Chondrocyte (in vitro differentiated cells): Measurements from ENCODE around the gene ZG16. TPM values are rescaled to one million over a fixed set of nuclear protein-coding genes. Genes with fewer than 3 reads are reported as not detected.

Source experiments
- DNase-seq: peaks from one replicate; pipeline ENCODE4 v3.0.0; 2021; ENCODE audit warnings: mixed read lengths, low spot score
- H3K27ac Mint-ChIP-seq: one replicate; pipeline ENCODE4 v1.8.0; 2021; ENCODE audit warnings: mild to moderate bottlenecking, moderate library complexity, mixed read lengths; ENCODE audit not compliant: unreplicated experiment
- H3K27me3 Mint-ChIP-seq: 2 replicates; pipeline ENCODE4 v1.8.0; 2021; ENCODE audit warnings: low read depth, mixed read lengths
- H3K36me3 Mint-ChIP-seq: 2 replicates; pipeline ENCODE4 v1.8.0; 2021; ENCODE audit warnings: low read depth, mixed read lengths
- H3K4me1 Mint-ChIP-seq: 2 replicates; pipeline ENCODE4 v1.8.0; 2021; ENCODE audit warnings: low read depth, mild to moderate bottlenecking, mixed read lengths
- H3K4me3 Mint-ChIP-seq: one replicate; pipeline ENCODE4 v1.8.0; 2021; ENCODE audit warnings: mild to moderate bottlenecking, moderate library complexity, mixed read lengths; ENCODE audit not compliant: unreplicated experiment
- H3K9me3 Mint-ChIP-seq: 2 replicates; pipeline ENCODE4 v1.8.0; 2021; ENCODE audit warnings: low read depth, mixed read lengths
- total RNA-seq: library from RNA; stranded (reverse); gene quantifications from 3 replicates; pipeline ENCODE4 v1.2.1, GENCODE V29; 2021
- TF ChIP-seq, protein P1 (sequence below): fragments of 200-600 bp; sonication (generic); IDR thresholded peaks from 2 replicates; pipeline ENCODE4 v1.5.0; 2021; ENCODE audit warnings: antibody characterized with exemption, mild to moderate bottlenecking, moderate library complexity

Gene ZG16
- total RNA-seq, 1 donor from 2014 or later: not detected

DNA sequence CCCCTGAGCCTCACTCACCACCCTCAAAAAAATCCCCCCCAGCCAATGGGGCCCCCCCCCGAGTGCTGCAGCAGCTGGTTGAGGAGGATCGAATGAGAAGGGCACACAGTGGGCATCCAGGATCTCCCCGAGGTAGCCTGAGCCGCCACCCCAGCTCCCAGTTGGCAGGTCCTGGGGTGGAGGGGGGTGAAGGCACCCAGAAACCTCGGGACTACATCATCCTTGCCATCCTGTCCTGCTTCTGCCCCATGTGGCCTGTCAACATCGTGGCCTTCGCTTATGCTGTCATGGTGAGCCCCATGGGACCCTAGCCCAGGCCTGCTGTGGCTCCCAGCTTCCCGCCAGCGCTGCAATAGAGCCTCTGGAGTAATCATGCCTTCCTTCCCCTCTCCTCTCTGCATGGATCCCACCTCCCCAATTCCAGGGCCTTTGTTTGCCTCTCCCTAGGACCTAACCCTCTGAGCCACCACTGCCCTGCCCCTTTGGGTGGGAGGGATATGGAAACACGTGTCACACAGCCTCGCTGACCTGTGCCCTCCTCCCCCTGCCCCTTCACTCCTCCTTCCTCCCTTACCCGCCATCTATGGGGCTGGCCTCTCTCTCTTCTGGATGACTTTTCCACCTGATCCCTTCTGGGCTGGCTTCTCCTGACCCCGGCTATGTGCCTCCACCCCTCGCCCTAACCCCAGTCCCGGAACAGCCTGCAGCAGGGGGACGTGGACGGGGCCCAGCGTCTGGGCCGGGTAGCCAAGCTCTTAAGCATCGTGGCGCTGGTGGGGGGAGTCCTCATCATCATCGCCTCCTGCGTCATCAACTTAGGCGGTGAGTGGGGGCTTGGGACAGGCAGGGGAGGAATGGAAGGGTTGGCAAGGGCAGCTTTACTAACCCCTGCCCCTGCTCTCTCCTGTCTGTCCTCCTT, 35.8 kb downstream of the ZG16 start:
- H3K36me3 Mint-ChIP-seq: peaks cover 8% of the 10 kb centered on the region
- TF ChIP-seq, protein P1, sequence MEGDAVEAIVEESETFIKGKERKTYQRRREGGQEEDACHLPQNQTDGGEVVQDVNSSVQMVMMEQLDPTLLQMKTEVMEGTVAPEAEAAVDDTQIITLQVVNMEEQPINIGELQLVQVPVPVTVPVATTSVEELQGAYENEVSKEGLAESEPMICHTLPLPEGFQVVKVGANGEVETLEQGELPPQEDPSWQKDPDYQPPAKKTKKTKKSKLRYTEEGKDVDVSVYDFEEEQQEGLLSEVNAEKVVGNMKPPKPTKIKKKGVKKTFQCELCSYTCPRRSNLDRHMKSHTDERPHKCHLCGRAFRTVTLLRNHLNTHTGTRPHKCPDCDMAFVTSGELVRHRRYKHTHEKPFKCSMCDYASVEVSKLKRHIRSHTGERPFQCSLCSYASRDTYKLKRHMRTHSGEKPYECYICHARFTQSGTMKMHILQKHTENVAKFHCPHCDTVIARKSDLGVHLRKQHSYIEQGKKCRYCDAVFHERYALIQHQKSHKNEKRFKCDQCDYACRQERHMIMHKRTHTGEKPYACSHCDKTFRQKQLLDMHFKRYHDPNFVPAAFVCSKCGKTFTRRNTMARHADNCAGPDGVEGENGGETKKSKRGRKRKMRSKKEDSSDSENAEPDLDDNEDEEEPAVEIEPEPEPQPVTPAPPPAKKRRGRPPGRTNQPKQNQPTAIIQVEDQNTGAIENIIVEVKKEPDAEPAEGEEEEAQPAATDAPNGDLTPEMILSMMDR: no peak
- no peaks in the 10 kb centered on the region for H3K9me3 Mint-ChIP-seq
- no peak for DNase-seq
- H3K4me3 Mint-ChIP-seq: no peak overlapping the region
- peak overlapping the region; percentile 49 for H3K27ac Mint-ChIP-seq
- H3K4me1 Mint-ChIP-seq: peaks cover 68% of the 10 kb centered on the region
- no peaks in the 10 kb centered on the region for H3K27me3 Mint-ChIP-seq

DNA sequence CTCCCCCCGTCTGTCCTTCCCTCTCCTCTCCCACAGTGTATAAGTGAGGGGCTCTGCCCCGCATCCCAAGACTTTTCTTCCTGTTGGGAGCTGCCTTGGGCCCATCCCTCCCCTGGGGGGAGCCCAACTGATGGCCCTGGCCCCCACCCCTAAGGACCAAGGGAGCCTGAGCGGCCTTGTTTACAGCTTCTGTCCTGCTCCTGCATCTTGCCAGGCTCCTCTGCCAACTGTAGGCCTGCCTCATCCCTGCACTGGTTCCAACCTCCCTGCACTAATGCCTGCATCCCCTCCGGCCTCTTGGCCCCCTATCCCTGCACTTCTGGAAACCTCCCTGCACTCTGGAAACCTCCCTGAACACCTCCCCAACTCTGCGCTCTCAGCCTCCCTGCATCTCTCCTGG, 36.5 kb downstream of the ZG16 start:
- Mint-ChIP-seq H3K27ac (peak overlapping the region; percentile 95), H3K4me3 (peak overlapping the region; percentile 88), H3K4me1 (peaks cover 71% of the 10 kb centered on the region), H3K27me3 (no peaks in the 10 kb centered on the region), H3K36me3 (peaks cover 13% of the 10 kb centered on the region), H3K9me3 (no peaks in the 10 kb centered on the region)
- no peak for DNase-seq
- TF ChIP-seq, protein P1: no peak

DNA sequence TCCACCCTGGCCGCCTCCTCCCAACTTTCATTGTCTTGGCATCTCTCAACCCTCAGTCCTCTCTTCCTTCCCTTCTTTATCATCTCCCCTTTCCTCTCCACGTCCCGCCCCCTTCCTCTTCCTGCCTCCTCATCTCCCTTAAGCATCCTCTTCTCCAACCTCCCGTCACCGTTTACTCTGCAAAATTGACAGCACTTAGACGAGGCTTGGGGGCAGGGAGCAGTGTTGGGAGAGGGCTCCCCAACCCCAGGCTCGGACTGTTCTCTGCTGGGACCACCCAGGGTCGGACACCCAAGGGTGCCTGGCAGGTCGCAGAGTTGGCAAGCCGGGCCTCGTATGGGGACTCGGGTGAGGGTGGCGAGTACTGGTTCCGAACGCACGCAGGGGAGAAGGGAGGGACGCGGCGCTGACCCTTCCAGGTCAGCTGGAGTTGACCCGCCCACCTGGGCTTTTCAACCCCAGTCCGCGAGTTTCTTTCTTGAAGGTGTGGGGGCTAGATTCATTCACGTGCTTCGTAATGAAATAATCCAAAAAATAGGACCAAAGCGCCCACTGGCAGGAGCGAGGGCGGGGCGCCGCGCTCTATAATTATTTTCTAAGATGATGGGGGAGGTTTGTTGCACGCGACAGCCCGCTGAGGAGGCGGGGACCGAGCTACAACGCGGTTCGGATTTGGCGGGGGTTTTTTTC, 37.1 kb downstream of the ZG16 start:
- no peaks in the 10 kb centered on the region for H3K27me3 Mint-ChIP-seq
- peaks cover 12% of the 10 kb centered on the region for H3K36me3 Mint-ChIP-seq
- TF ChIP-seq, protein P1: no peak
- H3K9me3 Mint-ChIP-seq: no peaks in the 10 kb centered on the region
- DNase-seq: no peak
- H3K4me1 Mint-ChIP-seq: peaks cover 71% of the 10 kb centered on the region
- H3K4me3 Mint-ChIP-seq: peak overlapping the region; percentile 88
- H3K27ac Mint-ChIP-seq: peak overlapping the region; percentile 95

DNA sequence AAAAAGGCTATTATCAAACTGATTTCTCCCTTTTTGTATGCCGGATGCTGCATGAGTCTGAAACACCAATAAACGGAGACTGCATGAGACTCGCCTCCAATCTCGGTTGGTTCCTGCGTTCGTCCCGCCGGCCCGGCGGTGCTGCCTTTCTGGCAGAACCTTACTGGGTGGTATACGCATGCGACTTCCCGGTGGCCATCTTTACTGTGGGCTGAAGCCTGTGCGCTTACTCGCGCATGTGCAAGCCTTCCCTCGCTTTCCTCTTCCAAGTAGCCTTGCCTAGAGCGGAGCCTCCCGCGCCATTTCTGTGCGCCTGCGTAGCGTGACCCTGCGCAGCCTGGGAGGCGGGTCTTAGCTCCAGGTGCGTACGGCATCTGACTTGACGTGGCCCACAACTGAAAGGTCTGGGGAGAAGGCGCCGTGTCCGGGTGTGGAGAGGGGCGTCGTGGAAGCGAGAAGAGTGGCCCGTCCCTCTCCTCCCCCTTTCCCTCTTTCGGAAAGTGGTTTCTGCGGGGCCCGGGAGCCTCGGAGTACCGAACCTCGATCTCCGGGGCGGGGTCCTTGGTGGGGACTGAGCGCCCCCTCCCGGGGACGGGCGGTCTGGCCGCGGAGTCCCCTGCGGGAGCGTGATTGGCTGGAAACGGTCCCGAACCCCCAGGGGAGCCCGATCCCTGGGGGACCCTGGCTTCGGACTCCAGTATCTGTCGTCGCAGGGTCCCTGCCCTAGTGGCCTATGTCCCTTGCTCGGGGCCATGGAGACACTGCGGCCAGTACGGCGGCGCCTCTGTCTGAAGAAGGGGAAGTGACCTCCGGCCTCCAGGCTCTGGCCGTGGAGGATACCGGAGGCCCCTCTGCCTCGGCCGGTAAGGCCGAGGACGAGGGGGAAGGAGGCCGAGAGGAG, 38.0 kb downstream of the ZG16 start, which contains the start of gene PAGR1:
TSS of gene PAGR1 (plus strand) at position 360 of the 901 bp plus-strand sequence. CDS start at position 734, 374 bp downstream.
- DNase-seq: no peak
- H3K4me1 Mint-ChIP-seq: peaks cover 69% of the 10 kb centered on the region
- H3K27ac Mint-ChIP-seq: peak within 1 kb of the TSS; percentile 95
- peak within 1 kb of the TSS; percentile 88 for H3K4me3 Mint-ChIP-seq
- TF ChIP-seq, protein P1: peak; percentile 99
- no peaks in the 10 kb centered on the region for H3K27me3 Mint-ChIP-seq
- peaks cover 11% of the 10 kb centered on the region for H3K36me3 Mint-ChIP-seq
- H3K9me3 Mint-ChIP-seq: no peaks in the 10 kb centered on the region
